Neural cell (in vitro differentiated cells): ENCODE results near the gene KCNK2.

Source experiments
- CTCF ChIP-seq: fragments of 450-650 bp; IDR thresholded peaks from 2 replicates; pipeline ENCODE4 v1.5.1; 2014; ENCODE audit warnings: antibody characterized with exemption, mild to moderate bottlenecking, moderate library complexity; ENCODE audit not compliant: poor library complexity, severe bottlenecking
- SMC3 ChIP-seq: fragments of 450-650 bp; conservative IDR thresholded peaks from 2 replicates; pipeline ENCODE4 v1.6.1; 2014; ENCODE audit warnings: antibody characterized with exemption, mild to moderate bottlenecking, moderate library complexity; ENCODE audit not compliant: poor library complexity

- no peak for TF ChIP-seq CTCF
- no peak for TF ChIP-seq SMC3
These were observed 174.6 kb downstream of the KCNK2 start for GRCh38 chr1:215256936-215257679.
